NCI-H2196 treated with DMSO at 0.1 percent for 48 hours (cell line): Measurements from ENCODE around the gene ATP6V1B1.

ENCODE experiments used
- DNase-seq: peaks from one replicate; lab custom pipeline; 2025; ENCODE audit not compliant: unreplicated experiment; lab: John Stamatoyannopoulos, UW

Gene ATP6V1B1

GRCh38 chr2:70935468-70936164 lies at the start of gene ATP6V1B1:
ATP6V1B1 (plus strand) TSS chr2:70935900; CDS start chr2:70935955, 55 bp downstream.
- no peak for DNase-seq

- no peak for DNase-seq
Measured at GRCh38 chr2:70886541-70886987, 49.1 kb upstream of the ATP6V1B1 start.

GRCh38 chr2:70887208-70887549 lies 48.5 kb upstream of the ATP6V1B1 start:
- DNase-seq, result no peak

- DNase-seq, result no peak
Measured at GRCh38 chr2:70887550-70888246, 48.0 kb upstream of the ATP6V1B1 start.

GRCh38 chr2:70888366-70888922 lies 47.3 kb upstream of the ATP6V1B1 start:
- DNase-seq, result no peak

GRCh38 chr2:70888923-70889715 lies 46.6 kb upstream of the ATP6V1B1 start:
- DNase-seq, result no peak

GRCh38 chr2:70889716-70890037 lies 46.0 kb upstream of the ATP6V1B1 start:
- DNase-seq, result no peak

- no peak for DNase-seq
Measured at GRCh38 chr2:70890469-70891065, 45.1 kb upstream of the ATP6V1B1 start.

- DNase-seq, result no peak
Measured at GRCh38 chr2:70891572-70892357, 43.9 kb upstream of the ATP6V1B1 start.

- no peak for DNase-seq
Measured at GRCh38 chr2:70892750-70893149, 43.0 kb upstream of the ATP6V1B1 start.

GRCh38 chr2:70893186-70893585 lies 42.5 kb upstream of the ATP6V1B1 start:
- no peak for DNase-seq

GRCh38 chr2:70894765-70895164 lies 40.9 kb upstream of the ATP6V1B1 start:
- DNase-seq, result no peak

- DNase-seq, result no peak
Measured at GRCh38 chr2:70895249-70895648, 40.5 kb upstream of the ATP6V1B1 start.

- DNase-seq, result no peak
Measured at GRCh38 chr2:70895998-70896764, 39.5 kb upstream of the ATP6V1B1 start.

GRCh38 chr2:70896765-70897202 lies 38.9 kb upstream of the ATP6V1B1 start:
- no peak for DNase-seq

- DNase-seq, result no peak
Measured at GRCh38 chr2:70897203-70897976, 38.3 kb upstream of the ATP6V1B1 start.

- DNase-seq, result no peak
Measured at GRCh38 chr2:70897977-70898226, 37.8 kb upstream of the ATP6V1B1 start.

GRCh38 chr2:70898363-70899240 lies 37.1 kb upstream of the ATP6V1B1 start:
- no peak for DNase-seq
